HEK293 (cell line): ENCODE measurements around the gene CIAPIN1.

Source experiments
- CTCF ChIP-seq: fragments of 450-650 bp; formaldehyde crosslinking; IDR thresholded peaks from 2 replicates; pipeline ENCODE4 v1.5.1; 2016; ENCODE audit warnings: missing biosample characterization, missing genetic modification characterization
- PBX3 ChIP-seq: sonication (generic); formaldehyde crosslinking; IDR thresholded peaks from 2 replicates; pipeline ENCODE4 v1.8.1; 2022; ENCODE audit warnings: mild to moderate bottlenecking, moderate library complexity, missing genetic modification reagents
- RBAK ChIP-seq: fragments of 450-650 bp; formaldehyde crosslinking; IDR thresholded peaks from 2 replicates; pipeline ENCODE4 v1.5.1; 2016; ENCODE audit warnings: missing biosample characterization, missing genetic modification characterization
- ZNF239 ChIP-seq: fragments of 450-650 bp; formaldehyde crosslinking; IDR thresholded peaks from 2 replicates; pipeline ENCODE4 v1.5.1; 2016; ENCODE audit warnings: missing biosample characterization, missing genetic modification characterization
- ZNF280C ChIP-seq: fragments of 450-650 bp; formaldehyde crosslinking; IDR thresholded peaks from 2 replicates; pipeline ENCODE4 v1.5.1; 2016; ENCODE audit warnings: missing biosample characterization, missing genetic modification characterization
- ZNF391 ChIP-seq: fragments of 450-650 bp; formaldehyde crosslinking; IDR thresholded peaks from 2 replicates; pipeline ENCODE4 v1.5.1; 2016; ENCODE audit warnings: low read depth, missing biosample characterization, missing genetic modification characterization, borderline replicate concordance
- ZNF398 ChIP-seq: fragments of 450-650 bp; formaldehyde crosslinking; IDR thresholded peaks from 2 replicates; pipeline ENCODE4 v1.5.1; 2017; ENCODE audit warnings: missing biosample characterization, missing genetic modification characterization
- ZNF501 ChIP-seq: fragments of 450-650 bp; formaldehyde crosslinking; IDR thresholded peaks from 2 replicates; pipeline ENCODE4 v1.5.1; 2016; ENCODE audit warnings: missing biosample characterization, missing genetic modification characterization
- ZNF747 ChIP-seq: fragments of 450-650 bp; formaldehyde crosslinking; IDR thresholded peaks from 2 replicates; pipeline ENCODE4 v1.5.1; 2016; ENCODE audit warnings: missing biosample characterization, missing genetic modification characterization

GRCh38 chr16:57405097-57405496 is 42.1 kb downstream of the CIAPIN1 start:
- TF ChIP-seq RBAK (tag by site-specific recombination) (no peak), PBX3 (CRISPR knock-in tag) (no peak), ZNF398 (tag by site-specific recombination) (no peak), CTCF (no peak), ZNF280C (tag by site-specific recombination) (no peak), ZNF501 (tag by site-specific recombination) (no peak), ZNF239 (tag by site-specific recombination) (no peak), ZNF747 (tag by site-specific recombination) (no peak), ZNF391 (tag by site-specific recombination) (no peak)
